DMS79 treated with DMSO at 0.1 percent for 48 hours (cell line): Measurements from ENCODE around the gene BRD3OS.

Source experiments
- DNase-seq: peaks from one replicate; lab custom pipeline; 2025; lab: John Stamatoyannopoulos, UW

The BRD3OS gene

GRCh38 chr9:134034215-134035040 lies 9.1 kb downstream of the BRD3OS start:
- no peak for DNase-seq

- DNase-seq: no peak
Measured at GRCh38 chr9:134035041-134036039, 10.1 kb downstream of the BRD3OS start.

- no peak for DNase-seq
Measured at GRCh38 chr9:134036130-134036529, 10.8 kb downstream of the BRD3OS start.

- DNase-seq: no peak
Measured at GRCh38 chr9:134037641-134038040, 12.4 kb downstream of the BRD3OS start.

- no peak for DNase-seq
Measured at GRCh38 chr9:134039386-134040175, 14.3 kb downstream of the BRD3OS start.

GRCh38 chr9:134040176-134040565 lies 14.9 kb downstream of the BRD3OS start:
- no peak for DNase-seq

GRCh38 chr9:134040781-134041648 lies 15.7 kb downstream of the BRD3OS start:
- DNase-seq: no peak

- DNase-seq: no peak
Measured at GRCh38 chr9:134041649-134041962, 16.3 kb downstream of the BRD3OS start.

- DNase-seq: no peak
Measured at GRCh38 chr9:134043531-134043988, 18.3 kb downstream of the BRD3OS start.

- no peak for DNase-seq
Measured at GRCh38 chr9:134044944-134045343, 19.7 kb downstream of the BRD3OS start.

- DNase-seq: no peak
Measured at GRCh38 chr9:134045841-134046544, 20.7 kb downstream of the BRD3OS start.

GRCh38 chr9:134046894-134047681 lies 21.8 kb downstream of the BRD3OS start:
- no peak for DNase-seq

GRCh38 chr9:134047868-134048581 lies 22.7 kb downstream of the BRD3OS start:
- no peak for DNase-seq

GRCh38 chr9:134048582-134048968 lies 23.3 kb downstream of the BRD3OS start:
- no peak for DNase-seq

GRCh38 chr9:134049236-134049635 lies 24.0 kb downstream of the BRD3OS start:
- no peak for DNase-seq

GRCh38 chr9:134049772-134050588 lies 24.7 kb downstream of the BRD3OS start:
- no peak for DNase-seq

- no peak for DNase-seq
Measured at GRCh38 chr9:134050726-134051125, 25.4 kb downstream of the BRD3OS start.

- DNase-seq: no peak
Measured at GRCh38 chr9:134051319-134051718, 26.0 kb downstream of the BRD3OS start.
